ENCODE results near the gene ABHD17A.

DNA sequence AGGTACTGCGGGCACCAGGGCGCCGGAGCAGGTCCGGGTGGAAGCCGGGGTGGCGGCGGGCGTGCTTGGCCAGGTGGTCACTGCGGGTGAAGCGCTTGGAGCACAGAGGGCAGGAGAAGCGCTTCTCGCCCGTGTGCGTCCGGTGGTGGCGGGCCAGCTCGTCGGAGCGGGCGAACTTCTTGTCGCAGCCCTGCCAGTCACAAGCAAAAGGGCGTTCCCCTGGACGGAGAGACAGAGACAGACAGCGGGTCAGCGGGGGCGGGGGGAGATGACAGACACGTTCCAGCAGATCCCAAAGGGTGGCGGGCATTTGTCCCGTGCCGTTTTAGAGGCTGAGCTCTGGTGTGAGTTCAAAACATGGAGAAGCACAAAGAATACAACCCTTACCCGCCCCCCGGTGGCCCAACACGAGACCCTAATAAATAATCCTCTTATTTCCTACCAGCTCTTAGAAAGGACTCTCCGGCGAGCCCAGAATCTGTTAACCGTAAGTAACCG, 30.7 kb downstream of the ABHD17A start:
- no peak for TF ChIP-seq EZH2 (IDR thresholded peaks at IDR 0.05; ENCODE audit: low read length)
- TF ChIP-seq, protein P1, sequence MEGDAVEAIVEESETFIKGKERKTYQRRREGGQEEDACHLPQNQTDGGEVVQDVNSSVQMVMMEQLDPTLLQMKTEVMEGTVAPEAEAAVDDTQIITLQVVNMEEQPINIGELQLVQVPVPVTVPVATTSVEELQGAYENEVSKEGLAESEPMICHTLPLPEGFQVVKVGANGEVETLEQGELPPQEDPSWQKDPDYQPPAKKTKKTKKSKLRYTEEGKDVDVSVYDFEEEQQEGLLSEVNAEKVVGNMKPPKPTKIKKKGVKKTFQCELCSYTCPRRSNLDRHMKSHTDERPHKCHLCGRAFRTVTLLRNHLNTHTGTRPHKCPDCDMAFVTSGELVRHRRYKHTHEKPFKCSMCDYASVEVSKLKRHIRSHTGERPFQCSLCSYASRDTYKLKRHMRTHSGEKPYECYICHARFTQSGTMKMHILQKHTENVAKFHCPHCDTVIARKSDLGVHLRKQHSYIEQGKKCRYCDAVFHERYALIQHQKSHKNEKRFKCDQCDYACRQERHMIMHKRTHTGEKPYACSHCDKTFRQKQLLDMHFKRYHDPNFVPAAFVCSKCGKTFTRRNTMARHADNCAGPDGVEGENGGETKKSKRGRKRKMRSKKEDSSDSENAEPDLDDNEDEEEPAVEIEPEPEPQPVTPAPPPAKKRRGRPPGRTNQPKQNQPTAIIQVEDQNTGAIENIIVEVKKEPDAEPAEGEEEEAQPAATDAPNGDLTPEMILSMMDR (optimal IDR thresholded peaks at IDR 0.05 in 1 of 3, IDR thresholded peaks at IDR 0.05 in 1 of 3, conservative IDR thresholded peaks at IDR 0.05 in 1 of 3; ENCODE audit: extremely low read depth in 1 of 3, insufficient read depth in 2 of 3, low read length in 3 of 3) = no peak
